ENCODE data around the gene FMN1. TPM values are rescaled to one million over a fixed set of nuclear protein-coding genes. Genes with fewer than 3 reads are reported as not detected.

FMN1 gene
- total and polyA plus RNA-seq, 10 of the 15 experiments (the other 5 are each of a cell fraction or from before 2014, with no cell fraction given), result 0.05 to 0.16 (median 0.08) TPM; not detected in 4

DNA sequence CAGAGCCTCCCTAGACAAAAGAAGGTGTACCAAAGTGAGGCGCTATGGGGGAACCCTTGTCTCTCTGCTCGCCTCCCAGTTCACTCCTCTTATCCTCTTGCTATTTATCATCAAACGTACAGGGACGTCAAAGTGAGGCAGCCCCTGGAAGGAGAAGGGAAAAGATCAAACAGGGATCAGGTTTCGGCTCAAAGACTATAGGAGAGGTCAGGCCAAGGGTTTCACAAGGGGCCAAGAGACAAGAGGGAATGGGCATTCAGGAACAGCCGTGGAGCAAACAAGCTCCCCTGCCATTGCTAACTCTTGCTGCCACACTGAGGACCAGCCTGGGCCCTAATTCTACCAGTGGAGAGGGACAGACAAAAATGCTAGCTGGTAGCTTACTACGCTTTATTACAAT, 308.1 kb downstream of the FMN1 start (continued):
- TF ChIP-seq, protein P1, sequence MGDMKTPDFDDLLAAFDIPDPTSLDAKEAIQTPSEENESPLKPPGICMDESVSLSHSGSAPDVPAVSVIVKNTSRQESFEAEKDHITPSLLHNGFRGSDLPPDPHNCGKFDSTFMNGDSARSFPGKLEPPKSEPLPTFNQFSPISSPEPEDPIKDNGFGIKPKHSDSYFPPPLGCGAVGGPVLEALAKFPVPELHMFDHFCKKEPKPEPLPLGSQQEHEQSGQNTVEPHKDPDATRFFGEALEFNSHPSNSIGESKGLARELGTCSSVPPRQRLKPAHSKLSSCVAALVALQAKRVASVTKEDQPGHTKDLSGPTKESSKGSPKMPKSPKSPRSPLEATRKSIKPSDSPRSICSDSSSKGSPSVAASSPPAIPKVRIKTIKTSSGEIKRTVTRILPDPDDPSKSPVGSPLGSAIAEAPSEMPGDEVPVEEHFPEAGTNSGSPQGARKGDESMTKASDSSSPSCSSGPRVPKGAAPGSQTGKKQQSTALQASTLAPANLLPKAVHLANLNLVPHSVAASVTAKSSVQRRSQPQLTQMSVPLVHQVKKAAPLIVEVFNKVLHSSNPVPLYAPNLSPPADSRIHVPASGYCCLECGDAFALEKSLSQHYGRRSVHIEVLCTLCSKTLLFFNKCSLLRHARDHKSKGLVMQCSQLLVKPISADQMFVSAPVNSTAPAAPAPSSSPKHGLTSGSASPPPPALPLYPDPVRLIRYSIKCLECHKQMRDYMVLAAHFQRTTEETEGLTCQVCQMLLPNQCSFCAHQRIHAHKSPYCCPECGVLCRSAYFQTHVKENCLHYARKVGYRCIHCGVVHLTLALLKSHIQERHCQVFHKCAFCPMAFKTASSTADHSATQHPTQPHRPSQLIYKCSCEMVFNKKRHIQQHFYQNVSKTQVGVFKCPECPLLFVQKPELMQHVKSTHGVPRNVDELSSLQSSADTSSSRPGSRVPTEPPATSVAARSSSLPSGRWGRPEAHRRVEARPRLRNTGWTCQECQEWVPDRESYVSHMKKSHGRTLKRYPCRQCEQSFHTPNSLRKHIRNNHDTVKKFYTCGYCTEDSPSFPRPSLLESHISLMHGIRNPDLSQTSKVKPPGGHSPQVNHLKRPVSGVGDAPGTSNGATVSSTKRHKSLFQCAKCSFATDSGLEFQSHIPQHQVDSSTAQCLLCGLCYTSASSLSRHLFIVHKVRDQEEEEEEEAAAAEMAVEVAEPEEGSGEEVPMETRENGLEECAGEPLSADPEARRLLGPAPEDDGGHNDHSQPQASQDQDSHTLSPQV (IDR thresholded peaks at IDR 0.05), result no peak
- TF ChIP-seq RB1 (IDR thresholded peaks at IDR 0.05; ENCODE audit: borderline replicate concordance) (no peak), CHD2 (IDR thresholded peaks at IDR 0.05; ENCODE audit: borderline replicate concordance, low read depth, low read length) (no peak)
- TF ChIP-seq, protein P2, sequence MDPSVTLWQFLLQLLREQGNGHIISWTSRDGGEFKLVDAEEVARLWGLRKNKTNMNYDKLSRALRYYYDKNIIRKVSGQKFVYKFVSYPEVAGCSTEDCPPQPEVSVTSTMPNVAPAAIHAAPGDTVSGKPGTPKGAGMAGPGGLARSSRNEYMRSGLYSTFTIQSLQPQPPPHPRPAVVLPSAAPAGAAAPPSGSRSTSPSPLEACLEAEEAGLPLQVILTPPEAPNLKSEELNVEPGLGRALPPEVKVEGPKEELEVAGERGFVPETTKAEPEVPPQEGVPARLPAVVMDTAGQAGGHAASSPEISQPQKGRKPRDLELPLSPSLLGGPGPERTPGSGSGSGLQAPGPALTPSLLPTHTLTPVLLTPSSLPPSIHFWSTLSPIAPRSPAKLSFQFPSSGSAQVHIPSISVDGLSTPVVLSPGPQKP (IDR thresholded peaks at IDR 0.05; ENCODE audit: low read depth, low read length), result no peak

DNA sequence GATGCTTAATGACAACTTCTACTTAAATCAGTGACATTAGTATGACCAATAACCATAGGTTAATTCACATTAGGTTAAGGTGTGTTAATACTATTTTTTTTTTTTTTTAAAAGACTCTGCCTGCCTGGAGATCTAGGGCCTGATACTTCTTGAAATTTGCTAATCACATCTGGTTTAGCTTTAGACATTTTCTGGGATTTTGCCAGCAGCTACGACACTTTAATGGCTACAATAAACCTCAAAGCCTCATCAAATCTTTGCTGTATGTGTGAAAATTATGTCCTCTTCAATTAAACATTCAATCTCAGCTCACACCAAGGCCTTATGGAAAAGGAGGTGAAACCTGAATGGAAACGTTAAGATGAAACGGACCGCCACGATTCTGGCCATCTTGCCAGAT, 308.8 kb downstream of the FMN1 start:
- H4K20me1 ChIP-seq (ENCODE audit: control insufficient read depth, insufficient read depth), result no peaks in the 10 kb centered on the region
- no peak overlapping the region for H3K9ac ChIP-seq (ENCODE audit: control insufficient read depth, insufficient read depth, low read length)
- WGBS (ENCODE audit: insufficient coverage, insufficient replicate concordance, low lambda C conversion rate, missing lambda C conversion rate), result 76% methylated on average over 5 of the region's 5 CpGs
- no peaks in the 10 kb centered on the region for H3K4me1 ChIP-seq (ENCODE audit: control insufficient read depth, insufficient read depth, low read length)
- ChIA-PET RAD21 (ENCODE audit: unreplicated experiment) (no interaction called here), POLR2A (interaction anchor here (0.6 kb wide), 1 partner anchor 155 kb away, joined by 3 read pairs; no protein-coding TSS in a partner anchor), SMC1A (ENCODE audit: uncharacterized antibody, unreplicated experiment) (interaction anchor here (0.7 to 1.7 kb wide), 4 partner anchors 9 to 121 kb away, joined by 3 read pairs; no protein-coding TSS in a partner anchor), CTCF (interaction anchor here (1.8 kb wide), 1 partner anchor 42 kb away, joined by 10 read pairs; no protein-coding TSS in a partner anchor)
- ATAC-seq (no peak), FAIRE-seq (no peak), DNase-seq (ENCODE audit: low read depth, low spot score) (no peak)
- no peak overlapping the region for H3K4me2 ChIP-seq (ENCODE audit: control insufficient read depth, insufficient read depth)
- H2AFZ ChIP-seq (ENCODE audit: control insufficient read depth, low read depth, low read length), result no peak overlapping the region
- no TSS peak for BruUV-seq (replicated peaks)
- no peaks in the 10 kb centered on the region for H3K27me3 ChIP-seq (replicated peaks in 1 of 2; ENCODE audit: control insufficient read depth in 2 of 2, insufficient read depth in 2 of 2, low read length in 1 of 2)
- no peak for TF ChIP-seq ESRRA (IDR thresholded peaks at IDR 0.05; ENCODE audit: low read length)
- no peak for TF ChIP-seq SIN3A (IDR thresholded peaks at IDR 0.05; ENCODE audit: low read depth, low read length)
- TF ChIP-seq, protein P3, sequence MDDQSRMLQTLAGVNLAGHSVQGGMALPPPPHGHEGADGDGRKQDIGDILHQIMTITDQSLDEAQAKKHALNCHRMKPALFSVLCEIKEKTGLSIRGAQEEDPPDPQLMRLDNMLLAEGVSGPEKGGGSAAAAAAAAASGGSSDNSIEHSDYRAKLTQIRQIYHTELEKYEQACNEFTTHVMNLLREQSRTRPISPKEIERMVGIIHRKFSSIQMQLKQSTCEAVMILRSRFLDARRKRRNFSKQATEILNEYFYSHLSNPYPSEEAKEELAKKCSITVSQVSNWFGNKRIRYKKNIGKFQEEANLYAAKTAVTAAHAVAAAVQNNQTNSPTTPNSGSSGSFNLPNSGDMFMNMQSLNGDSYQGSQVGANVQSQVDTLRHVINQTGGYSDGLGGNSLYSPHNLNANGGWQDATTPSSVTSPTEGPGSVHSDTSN (IDR thresholded peaks at IDR 0.05; ENCODE audit: insufficient replicate concordance, low read depth, low read length), result no peak
- no peak for TF ChIP-seq IKZF1 (conservative IDR thresholded peaks at IDR 0.05)
- no peak for TF ChIP-seq RAD21 (IDR thresholded peaks at IDR 0.05; ENCODE audit: insufficient read depth, low read depth, low read length)
- TF ChIP-seq, protein P4, sequence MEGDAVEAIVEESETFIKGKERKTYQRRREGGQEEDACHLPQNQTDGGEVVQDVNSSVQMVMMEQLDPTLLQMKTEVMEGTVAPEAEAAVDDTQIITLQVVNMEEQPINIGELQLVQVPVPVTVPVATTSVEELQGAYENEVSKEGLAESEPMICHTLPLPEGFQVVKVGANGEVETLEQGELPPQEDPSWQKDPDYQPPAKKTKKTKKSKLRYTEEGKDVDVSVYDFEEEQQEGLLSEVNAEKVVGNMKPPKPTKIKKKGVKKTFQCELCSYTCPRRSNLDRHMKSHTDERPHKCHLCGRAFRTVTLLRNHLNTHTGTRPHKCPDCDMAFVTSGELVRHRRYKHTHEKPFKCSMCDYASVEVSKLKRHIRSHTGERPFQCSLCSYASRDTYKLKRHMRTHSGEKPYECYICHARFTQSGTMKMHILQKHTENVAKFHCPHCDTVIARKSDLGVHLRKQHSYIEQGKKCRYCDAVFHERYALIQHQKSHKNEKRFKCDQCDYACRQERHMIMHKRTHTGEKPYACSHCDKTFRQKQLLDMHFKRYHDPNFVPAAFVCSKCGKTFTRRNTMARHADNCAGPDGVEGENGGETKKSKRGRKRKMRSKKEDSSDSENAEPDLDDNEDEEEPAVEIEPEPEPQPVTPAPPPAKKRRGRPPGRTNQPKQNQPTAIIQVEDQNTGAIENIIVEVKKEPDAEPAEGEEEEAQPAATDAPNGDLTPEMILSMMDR (IDR thresholded peaks at IDR 0.05 in 2 of 3, conservative IDR thresholded peaks at IDR 0.05 in 1 of 3; ENCODE audit: control insufficient read depth in 2 of 3, extremely low read depth in 1 of 3, insufficient read depth in 1 of 3, low read depth in 3 of 3, low read length in 3 of 3), result no peak
- TF ChIP-seq SMARCA5 (IDR thresholded peaks at IDR 0.05), result no peak
- intact Hi-C loops (cut with micrococcal nuclease; ENCODE audit: unreplicated experiment), result no loop called here
- H3K4me3 ChIP-seq, result no peak overlapping the region
- no peaks in the 10 kb centered on the region for H3K36me3 ChIP-seq (ENCODE audit: control insufficient read depth in 2 of 2, insufficient read depth in 2 of 2, low read length in 1 of 2)
- no peak overlapping the region for H3K27ac ChIP-seq (ENCODE audit: control insufficient read depth, insufficient read depth)
- in situ Hi-C loops (cut with MboI), result no loop called here
- no peaks in the 10 kb centered on the region for H3K79me2 ChIP-seq (ENCODE audit: control insufficient read depth, insufficient read depth, low read length)
- H3K9me3 ChIP-seq (replicated peaks; ENCODE audit: control insufficient read depth, insufficient read depth, low read length), result no peaks in the 10 kb centered on the region

All from GM12878 (cell line).